Dendritic cell treated with granulocyte-macrophage colony-stimulating factor and Interleukin-4, amounts not matched to agents 40 ng/mL and 50 ng/mL, for 4 days (primary cell): ENCODE results near the gene EPS8L2.

Experiments used
- H3K27ac Mint-ChIP-seq: one replicate; pipeline ENCODE4 v1.8.0; 2022; ENCODE audit warnings: mild to moderate bottlenecking, mixed read lengths
- H3K27me3 Mint-ChIP-seq: one replicate; pipeline ENCODE4 v1.8.0; 2022; ENCODE audit warnings: mild to moderate bottlenecking, mixed read lengths
- H3K36me3 Mint-ChIP-seq: one replicate; pipeline ENCODE4 v1.8.0; 2022; ENCODE audit warnings: low read depth, mixed read lengths
- H3K4me1 Mint-ChIP-seq: one replicate; pipeline ENCODE4 v1.8.0; 2022; ENCODE audit warnings: low read depth, mixed read lengths
- H3K4me3 Mint-ChIP-seq: one replicate; pipeline ENCODE4 v1.8.0; 2022; ENCODE audit warnings: mild to moderate bottlenecking, moderate library complexity, mixed read lengths
- H3K9me3 Mint-ChIP-seq: one replicate; pipeline ENCODE4 v1.8.0; 2022; ENCODE audit warnings: mixed read lengths
- intact Hi-C: fragments of 100-400 bp; cut with micrococcal nuclease; formaldehyde crosslinking; loops from one replicate; pipeline ENCODE4 v1.15.0; 2022

EPS8L2 gene

DNA sequence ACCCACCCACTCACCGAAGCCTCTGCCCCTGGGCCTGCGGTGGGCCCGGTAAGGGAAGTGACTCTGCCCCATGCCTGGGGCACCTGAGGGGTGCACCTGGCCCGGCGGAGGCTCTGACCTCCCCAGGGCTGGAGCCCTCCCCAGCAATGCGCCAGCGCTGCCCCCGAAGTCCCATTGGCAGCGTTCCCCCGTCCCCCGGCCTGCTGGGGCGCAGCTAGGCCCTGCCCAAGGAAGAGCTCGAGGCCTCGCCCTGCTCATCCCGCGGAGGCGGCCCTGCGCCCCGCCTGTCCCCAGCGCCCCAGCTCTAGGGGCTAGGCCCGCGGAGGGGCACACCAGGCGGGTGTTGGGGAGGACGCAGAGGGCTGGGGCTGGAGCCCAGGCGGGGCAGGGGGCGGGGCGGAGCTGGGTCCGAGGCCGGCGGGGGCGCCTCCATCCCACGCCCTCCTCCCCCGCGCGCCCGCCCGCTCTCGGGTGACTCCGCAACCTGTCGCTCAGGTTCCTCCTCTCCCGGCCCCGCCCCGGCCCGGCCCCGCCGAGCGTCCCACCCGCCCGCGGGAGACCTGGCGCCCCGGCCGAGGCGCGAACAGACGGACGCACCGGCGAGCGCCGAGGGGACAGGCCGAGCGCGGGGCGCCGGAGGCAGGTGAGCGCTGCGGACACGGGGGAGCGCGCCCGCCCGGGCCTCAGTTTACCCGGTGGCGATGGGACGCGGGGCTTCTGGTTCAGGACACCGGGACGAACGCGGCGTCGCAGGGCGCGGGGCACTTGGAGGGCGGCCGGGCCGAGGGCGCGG lies at the start of gene EPS8L2:
Gene EPS8L2, plus strand, starts transcription at position 586 of the 793 bp plus-strand sequence. CDS start 3,177 bp downstream, outside the sequence.
- Mint-ChIP-seq H3K27ac (no peak within 1 kb of the TSS), H3K9me3 (no peaks in the 10 kb centered on the region), H3K4me3 (peak within 1 kb of the TSS; percentile 64), H3K36me3 (peaks cover 42% of the 10 kb centered on the region), H3K4me1 (peaks cover 41% of the 10 kb centered on the region), H3K27me3 (peaks cover 55% of the 10 kb centered on the region)
- intact Hi-C loops = no loop called here

DNA sequence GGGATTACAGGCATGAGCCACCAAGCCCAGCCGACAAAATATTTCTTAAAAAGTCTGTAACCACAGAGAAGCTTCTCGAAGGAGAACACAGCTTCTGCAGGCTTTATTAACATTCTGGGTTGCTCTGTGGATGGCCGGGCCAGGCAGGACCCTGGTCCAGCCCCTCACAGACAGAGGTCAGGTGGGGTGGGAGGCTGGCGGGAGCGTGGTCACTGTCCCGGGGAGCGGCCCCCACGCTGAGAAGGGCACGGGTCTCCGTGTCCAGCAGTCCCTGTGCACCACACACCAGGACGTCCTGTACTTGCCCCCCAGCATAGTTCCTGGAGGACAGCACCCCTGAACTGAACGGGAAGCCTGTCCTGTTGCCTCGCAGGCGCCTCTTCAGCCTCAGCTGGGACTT lies 49.6 kb upstream of the EPS8L2 start:
- Mint-ChIP-seq H3K4me1 (peaks cover 13% of the 10 kb centered on the region), H3K27me3 (no peaks in the 10 kb centered on the region), H3K36me3 (peaks cover 77% of the 10 kb centered on the region), H3K4me3 (no peak overlapping the region), H3K27ac (no peak overlapping the region), H3K9me3 (no peaks in the 10 kb centered on the region)
- intact Hi-C loops = no loop called here

GRCh38 chr11:656866-657265 lies 49.2 kb upstream of the EPS8L2 start:
- Mint-ChIP-seq H3K27me3 (no peaks in the 10 kb centered on the region), H3K27ac (no peak overlapping the region), H3K4me3 (no peak overlapping the region), H3K36me3 (peaks cover 77% of the 10 kb centered on the region), H3K9me3 (no peaks in the 10 kb centered on the region), H3K4me1 (peaks cover 17% of the 10 kb centered on the region)
- intact Hi-C loops = no loop called here

- Mint-ChIP-seq H3K9me3 (no peaks in the 10 kb centered on the region), H3K36me3 (peaks cover 80% of the 10 kb centered on the region), H3K27ac (no peak overlapping the region), H3K4me1 (peaks cover 19% of the 10 kb centered on the region), H3K27me3 (no peaks in the 10 kb centered on the region), H3K4me3 (no peak overlapping the region)
- intact Hi-C loops = no loop called here
These were observed 48.3 kb upstream of the EPS8L2 start for GRCh38 chr11:657691-658126.

- intact Hi-C loops = no loop called here
- Mint-ChIP-seq H3K36me3 (peaks cover 90% of the 10 kb centered on the region), H3K9me3 (no peaks in the 10 kb centered on the region), H3K27me3 (no peaks in the 10 kb centered on the region), H3K4me1 (peaks cover 16% of the 10 kb centered on the region), H3K27ac (no peak overlapping the region), H3K4me3 (no peak overlapping the region)
These were observed 46.4 kb upstream of the EPS8L2 start for GRCh38 chr11:659532-660085.

DNA sequence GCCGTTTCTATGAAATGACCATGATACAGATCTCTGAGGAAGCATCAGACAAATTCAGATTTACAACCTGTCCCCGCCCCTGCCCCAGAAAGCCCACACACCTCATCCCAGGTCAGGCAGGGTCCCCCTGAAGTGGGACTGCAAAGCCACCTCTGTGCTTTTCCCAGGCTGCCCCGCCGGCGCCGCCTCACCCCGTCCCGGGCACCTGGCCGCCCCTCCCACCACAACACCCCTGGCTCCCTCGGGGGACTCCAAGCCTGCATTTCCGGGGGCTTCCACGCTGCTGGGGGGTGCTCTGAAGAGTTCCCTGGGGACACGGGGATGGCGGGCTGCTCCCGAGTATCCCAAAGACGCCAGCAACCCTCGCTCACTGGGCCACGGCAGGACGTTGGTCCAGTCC lies 45.8 kb upstream of the EPS8L2 start:
- no peak overlapping the region for H3K27ac Mint-ChIP-seq
- intact Hi-C loops = no loop called here
- H3K9me3 Mint-ChIP-seq = no peaks in the 10 kb centered on the region

DNA sequence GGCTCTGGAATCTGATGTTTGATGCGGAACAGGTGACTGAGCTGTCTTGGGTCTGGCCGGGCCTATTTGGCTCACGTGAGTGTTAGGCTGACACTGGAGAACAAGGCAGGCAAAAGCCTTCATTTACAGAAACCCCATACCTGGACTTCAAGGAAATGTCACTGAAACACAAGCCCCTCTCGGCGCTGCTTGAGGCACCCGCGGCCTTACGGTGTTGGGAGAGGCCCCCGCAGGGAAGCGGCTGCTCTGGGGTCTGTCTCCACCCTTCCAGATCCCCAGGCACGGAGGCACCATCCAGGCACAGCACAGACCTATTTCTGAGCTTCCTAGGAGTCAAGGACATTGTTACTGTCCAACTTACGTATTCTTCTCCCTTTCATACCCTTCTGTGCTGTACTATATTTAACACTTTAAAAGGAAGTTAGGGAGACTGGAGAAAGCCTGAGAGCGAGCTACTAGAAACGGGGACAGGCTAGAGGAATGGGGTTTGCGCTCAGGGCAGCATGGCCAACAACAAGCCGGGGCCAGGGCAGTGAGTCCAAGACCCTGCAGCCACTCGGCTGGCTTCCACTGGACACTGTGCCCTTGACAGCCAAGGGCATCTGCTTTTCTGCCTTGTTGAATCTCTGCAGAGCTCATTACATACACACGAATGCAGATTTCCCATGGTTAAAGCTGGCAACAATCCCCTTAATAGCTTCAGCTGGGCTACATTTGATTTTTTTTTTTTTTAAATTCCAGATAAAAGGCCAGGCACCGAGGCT lies 45.2 kb upstream of the EPS8L2 start:
- intact Hi-C loops = no loop called here
- Mint-ChIP-seq H3K4me1 (peaks cover 20% of the 10 kb centered on the region), H3K9me3 (no peaks in the 10 kb centered on the region), H3K36me3 (peaks cover 88% of the 10 kb centered on the region), H3K27ac (no peak overlapping the region), H3K27me3 (no peaks in the 10 kb centered on the region), H3K4me3 (no peak overlapping the region)

More for the DNA sequence above, 45.8 kb upstream of the EPS8L2 start:
- no peaks in the 10 kb centered on the region for H3K27me3 Mint-ChIP-seq
- H3K36me3 Mint-ChIP-seq = peaks cover 85% of the 10 kb centered on the region
- H3K4me3 Mint-ChIP-seq = no peak overlapping the region
- peaks cover 16% of the 10 kb centered on the region for H3K4me1 Mint-ChIP-seq

DNA sequence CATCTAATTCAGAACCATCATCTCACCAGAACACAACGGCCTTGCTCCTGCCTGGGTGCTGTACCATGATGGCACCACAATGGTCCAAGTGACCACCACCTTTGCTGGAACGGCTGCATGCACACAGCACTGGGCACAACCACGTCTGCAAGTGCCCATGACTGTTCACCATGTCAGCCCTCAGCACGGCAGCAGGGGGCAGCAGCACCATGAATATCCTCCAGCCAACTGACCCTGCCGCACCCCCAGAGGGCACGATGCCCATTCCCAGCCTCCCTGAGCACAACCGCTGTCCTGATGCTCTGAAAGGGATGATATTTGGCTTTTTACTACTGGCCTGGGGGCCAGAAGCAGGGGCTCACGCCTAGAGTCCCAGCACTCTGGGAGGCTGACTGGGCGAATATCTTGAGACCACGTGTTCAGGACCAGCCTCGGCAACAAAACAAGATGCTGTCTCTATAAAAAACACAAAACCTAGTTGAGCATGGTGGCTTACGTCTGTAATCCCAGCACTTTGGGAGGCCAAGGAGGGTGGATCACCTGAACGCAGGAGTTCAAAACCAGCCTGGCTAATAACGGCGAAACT lies 43.2 kb upstream of the EPS8L2 start:
- H3K4me1 Mint-ChIP-seq = peaks cover 27% of the 10 kb centered on the region

GRCh38 chr11:665062-665703 lies 40.8 kb upstream of the EPS8L2 start:
- H3K4me3 Mint-ChIP-seq = no peak overlapping the region
- H3K27me3 Mint-ChIP-seq = no peaks in the 10 kb centered on the region
- H3K9me3 Mint-ChIP-seq = no peaks in the 10 kb centered on the region
- peaks cover 27% of the 10 kb centered on the region for H3K4me1 Mint-ChIP-seq
- no peak overlapping the region for H3K27ac Mint-ChIP-seq
- H3K36me3 Mint-ChIP-seq = peaks cover 67% of the 10 kb centered on the region
- intact Hi-C loops = no loop called here

More for the DNA sequence above, 43.2 kb upstream of the EPS8L2 start:
- peaks cover 84% of the 10 kb centered on the region for H3K36me3 Mint-ChIP-seq
- H3K9me3 Mint-ChIP-seq = no peaks in the 10 kb centered on the region
- no peak overlapping the region for H3K4me3 Mint-ChIP-seq
- no peak overlapping the region for H3K27ac Mint-ChIP-seq
- no peaks in the 10 kb centered on the region for H3K27me3 Mint-ChIP-seq
- intact Hi-C loops = loop anchor here (1.0 kb wide), 1 partner anchor 61 kb away; no protein-coding TSS in a partner anchor

GRCh38 chr11:665704-666281 lies 40.2 kb upstream of the EPS8L2 start:
- Mint-ChIP-seq H3K36me3 (peaks cover 61% of the 10 kb centered on the region), H3K27ac (peak overlapping the region; percentile 42)
- intact Hi-C loops = no loop called here

DNA sequence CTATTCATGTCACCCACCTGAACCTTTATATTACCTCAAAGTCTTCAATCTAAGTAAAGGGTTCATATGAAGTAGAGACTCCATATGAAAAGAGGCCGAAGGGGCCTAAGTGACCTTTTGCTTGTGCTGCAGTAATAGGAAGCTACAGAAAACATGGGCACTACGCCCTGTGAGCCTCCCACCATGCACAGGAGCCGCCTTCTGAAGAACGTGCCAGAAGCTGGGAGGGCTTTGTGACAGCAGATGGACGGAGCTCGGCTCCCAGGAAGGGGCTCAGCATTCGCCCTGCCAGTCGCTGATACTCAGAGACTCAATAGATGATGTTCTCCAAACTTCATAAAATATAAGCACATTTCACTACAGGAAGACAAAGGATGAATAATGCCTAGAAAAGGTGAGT lies 32.2 kb upstream of the EPS8L2 start:
- Mint-ChIP-seq H3K4me1 (no peaks in the 10 kb centered on the region), H3K4me3 (no peak overlapping the region), H3K9me3 (no peaks in the 10 kb centered on the region), H3K27me3 (no peaks in the 10 kb centered on the region), H3K36me3 (peaks cover 71% of the 10 kb centered on the region), H3K27ac (no peak overlapping the region)
- intact Hi-C loops = no loop called here

More at GRCh38 chr11:665704-666281, 40.2 kb upstream of the EPS8L2 start:
- Mint-ChIP-seq H3K27me3 (no peaks in the 10 kb centered on the region), H3K4me1 (peaks cover 27% of the 10 kb centered on the region), H3K9me3 (no peaks in the 10 kb centered on the region), H3K4me3 (no peak overlapping the region)

- no peaks in the 10 kb centered on the region for H3K4me1 Mint-ChIP-seq
- intact Hi-C loops = no loop called here
- H3K27me3 Mint-ChIP-seq = no peaks in the 10 kb centered on the region
- H3K36me3 Mint-ChIP-seq = peaks cover 76% of the 10 kb centered on the region
- no peak overlapping the region for H3K4me3 Mint-ChIP-seq
- no peak overlapping the region for H3K27ac Mint-ChIP-seq
- H3K9me3 Mint-ChIP-seq = no peaks in the 10 kb centered on the region
These were observed 31.6 kb upstream of the EPS8L2 start for GRCh38 chr11:674406-674805.

DNA sequence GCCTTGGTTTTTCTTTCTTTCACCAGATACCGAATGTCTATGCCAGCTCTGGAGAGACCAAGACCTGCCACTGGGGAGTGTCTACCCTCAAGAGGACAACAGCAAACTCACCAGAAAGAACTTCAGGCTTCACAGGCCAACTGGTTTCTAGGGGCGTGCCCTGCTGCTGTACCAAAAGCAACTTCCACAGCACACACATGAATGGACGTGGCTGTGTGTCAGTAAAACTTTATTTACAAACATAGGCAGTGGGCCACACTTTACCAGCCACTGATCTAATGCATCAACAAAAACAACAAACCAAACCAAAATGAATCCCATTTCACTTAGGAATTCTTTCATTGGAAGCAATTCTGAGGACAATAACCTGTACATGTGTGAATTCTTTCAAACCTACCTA lies 27.7 kb upstream of the EPS8L2 start:
- intact Hi-C loops = no loop called here
- Mint-ChIP-seq H3K36me3 (peaks cover 95% of the 10 kb centered on the region), H3K4me1 (no peaks in the 10 kb centered on the region), H3K4me3 (no peak overlapping the region), H3K9me3 (no peaks in the 10 kb centered on the region), H3K27ac (no peak overlapping the region), H3K27me3 (no peaks in the 10 kb centered on the region)
